Activated T-cell treated with anti-CD3 and anti-CD28 coated beads, Interleukin-2, amount 50 U/mL, for 72 hours (primary cell): ENCODE measurements around the gene PPP1R26. TPM values are rescaled to one million over a fixed set of nuclear protein-coding genes. Genes with fewer than 3 reads are reported as not detected.
"Not testable (repeated sequence)": the region's sequence is repeated elsewhere in the genome, so short reads cannot be mapped to it uniquely, and the experiment has no call there.

Experiments
- ATAC-seq, 2 donors: fragments of 150-1000 bp; cut with Tn5 transposase; replicated peaks in 1 of 2; 2 replicates each; pipeline ENCODE4 v1.10.0; 2021; ENCODE audit warnings: moderate library complexity in 2 of 2, mild to moderate bottlenecking in 1 of 2
- DNase-seq, 2 donors: peaks; one replicate each; pipeline ENCODE4 v3.0.0; 2021 to 2022; ENCODE audit warnings: mixed read lengths in 1 of 2
- H3K27ac Mint-ChIP-seq: one replicate; pipeline ENCODE4 v1.8.0; 2022; ENCODE audit warnings: mild to moderate bottlenecking, moderate library complexity, mixed read lengths
- H3K27me3 Mint-ChIP-seq: one replicate; pipeline ENCODE4 v1.8.0; 2022; ENCODE audit warnings: low read depth, mixed read lengths
- H3K36me3 Mint-ChIP-seq, 2 donors: one replicate each; pipeline ENCODE4 v1.8.0; 2022; ENCODE audit warnings: mixed read lengths in 2 of 2, mild to moderate bottlenecking in 1 of 2; ENCODE audit not compliant: insufficient read depth in 2 of 2
- H3K4me1 Mint-ChIP-seq: one replicate; pipeline ENCODE4 v1.8.0; 2022; ENCODE audit warnings: low read depth, mixed read lengths
- H3K4me3 Mint-ChIP-seq, 2 donors: one replicate each; pipeline ENCODE4 v1.8.0; 2022; ENCODE audit warnings: mild to moderate bottlenecking in 2 of 2, mixed read lengths in 2 of 2, moderate library complexity in 2 of 2
- H3K9me3 Mint-ChIP-seq, 2 donors: one replicate each; pipeline ENCODE4 v1.8.0; 2022; ENCODE audit warnings: mixed read lengths in 2 of 2
- total RNA-seq, 2 donors: library from RNA; stranded (reverse); gene quantifications; one replicate each; pipeline ENCODE4 v1.2.3, GENCODE V29; 2022

Gene PPP1R26
- total RNA-seq, 2 donors from 2014 or later, result 0.96 to 2.8 TPM

- H3K27me3 Mint-ChIP-seq, result no peaks in the 10 kb centered on the region
- ATAC-seq (no peak), DNase-seq (no peak)
- H3K4me3 Mint-ChIP-seq, result no peak overlapping the region
- H3K36me3 Mint-ChIP-seq, result no peaks in the 10 kb centered on the region
- H3K9me3 Mint-ChIP-seq, result no peaks in the 10 kb centered on the region
- H3K4me1 Mint-ChIP-seq, result peaks cover 5% of the 10 kb centered on the region
- no peak overlapping the region for H3K27ac Mint-ChIP-seq
Measured at GRCh38 chr9:135448663-135449100, 30.9 kb upstream of the PPP1R26 start.

GRCh38 chr9:135449532-135449931, 30.1 kb upstream of the PPP1R26 start:
- H3K9me3 Mint-ChIP-seq, H3K4me3 Mint-ChIP-seq, DNase-seq, H3K27ac Mint-ChIP-seq, H3K36me3 Mint-ChIP-seq, H3K4me1 Mint-ChIP-seq, H3K27me3 Mint-ChIP-seq, ATAC-seq: not testable (repeated sequence)

- DNase-seq (no peak), ATAC-seq (no peak)
- peaks cover 13% of the 10 kb centered on the region for H3K27me3 Mint-ChIP-seq
- H3K9me3 Mint-ChIP-seq, result no peaks in the 10 kb centered on the region
- H3K4me1 Mint-ChIP-seq, result peaks cover 2% of the 10 kb centered on the region
- H3K4me3 Mint-ChIP-seq, result no peak overlapping the region
- H3K27ac Mint-ChIP-seq, result no peak overlapping the region
- no peaks in the 10 kb centered on the region for H3K36me3 Mint-ChIP-seq
Measured at GRCh38 chr9:135450956-135451355, 28.6 kb upstream of the PPP1R26 start.

- not testable (repeated sequence) for H3K9me3 Mint-ChIP-seq, H3K27ac Mint-ChIP-seq, DNase-seq, ATAC-seq, H3K4me1 Mint-ChIP-seq, H3K36me3 Mint-ChIP-seq, H3K4me3 Mint-ChIP-seq
- H3K27me3 Mint-ChIP-seq, result peaks cover 13% of the 10 kb centered on the region
Measured at GRCh38 chr9:135451909-135452308, 27.7 kb upstream of the PPP1R26 start.

GRCh38 chr9:135454737-135455136, 24.8 kb upstream of the PPP1R26 start:
- DNase-seq (no peak), ATAC-seq (no peak)
- no peaks in the 10 kb centered on the region for H3K4me1 Mint-ChIP-seq
- no peak overlapping the region for H3K27ac Mint-ChIP-seq
- no peak overlapping the region for H3K4me3 Mint-ChIP-seq
- H3K9me3 Mint-ChIP-seq, result no peaks in the 10 kb centered on the region
- no peaks in the 10 kb centered on the region for H3K36me3 Mint-ChIP-seq
- H3K27me3 Mint-ChIP-seq, result peaks cover 18% of the 10 kb centered on the region

- ATAC-seq (no peak), DNase-seq (no peak)
- no peaks in the 10 kb centered on the region for H3K9me3 Mint-ChIP-seq
- H3K36me3 Mint-ChIP-seq, result no peaks in the 10 kb centered on the region
- H3K4me1 Mint-ChIP-seq, result no peaks in the 10 kb centered on the region
- peaks cover 26% of the 10 kb centered on the region for H3K27me3 Mint-ChIP-seq
- no peak overlapping the region for H3K4me3 Mint-ChIP-seq
- H3K27ac Mint-ChIP-seq, result no peak overlapping the region
Measured at GRCh38 chr9:135455401-135456030, 24.1 kb upstream of the PPP1R26 start.

- no peaks in the 10 kb centered on the region for H3K36me3 Mint-ChIP-seq
- H3K4me3 Mint-ChIP-seq, result no peak overlapping the region
- peaks cover 35% of the 10 kb centered on the region for H3K27me3 Mint-ChIP-seq
- H3K4me1 Mint-ChIP-seq, result no peaks in the 10 kb centered on the region
- no peaks in the 10 kb centered on the region for H3K9me3 Mint-ChIP-seq
- no peak for DNase-seq
- ATAC-seq, result no peak
- no peak overlapping the region for H3K27ac Mint-ChIP-seq
Measured at GRCh38 chr9:135456436-135457104, 23.0 kb upstream of the PPP1R26 start.

GRCh38 chr9:135458478-135458877, 21.1 kb upstream of the PPP1R26 start:
- H3K9me3 Mint-ChIP-seq, H3K36me3 Mint-ChIP-seq, H3K27ac Mint-ChIP-seq, H3K4me1 Mint-ChIP-seq, ATAC-seq, H3K4me3 Mint-ChIP-seq, DNase-seq: not testable (repeated sequence)
- H3K27me3 Mint-ChIP-seq, result peaks cover 42% of the 10 kb centered on the region

GRCh38 chr9:135461936-135462335, 17.6 kb upstream of the PPP1R26 start:
- ATAC-seq (no peak), DNase-seq (no peak)
- Mint-ChIP-seq H3K9me3 (no peaks in the 10 kb centered on the region), H3K4me1 (no peaks in the 10 kb centered on the region), H3K4me3 (no peak overlapping the region), H3K27me3 (peaks cover 29% of the 10 kb centered on the region), H3K36me3 (no peaks in the 10 kb centered on the region), H3K27ac (no peak overlapping the region)

GRCh38 chr9:135463140-135463539, 16.4 kb upstream of the PPP1R26 start:
- peaks cover under 1% of the 10 kb centered on the region for H3K4me1 Mint-ChIP-seq
- H3K27me3 Mint-ChIP-seq, result peaks cover 34% of the 10 kb centered on the region
- no peak for ATAC-seq
- H3K4me3 Mint-ChIP-seq, result no peak overlapping the region
- no peaks in the 10 kb centered on the region for H3K9me3 Mint-ChIP-seq
- H3K27ac Mint-ChIP-seq, result no peak overlapping the region
- H3K36me3 Mint-ChIP-seq, result no peaks in the 10 kb centered on the region
- no peak for DNase-seq

- ATAC-seq (no peak), DNase-seq (no peak)
- Mint-ChIP-seq H3K4me3 (no peak overlapping the region), H3K36me3 (no peaks in the 10 kb centered on the region), H3K9me3 (no peaks in the 10 kb centered on the region), H3K27me3 (peaks cover 45% of the 10 kb centered on the region), H3K27ac (no peak overlapping the region), H3K4me1 (peaks cover 11% of the 10 kb centered on the region)
Measured at GRCh38 chr9:135464181-135464580, 15.4 kb upstream of the PPP1R26 start.

GRCh38 chr9:135468854-135469521, 10.6 kb upstream of the PPP1R26 start:
- Mint-ChIP-seq H3K27me3 (peaks cover 34% of the 10 kb centered on the region), H3K4me1 (peaks cover 20% of the 10 kb centered on the region), H3K36me3 (no peaks in the 10 kb centered on the region), H3K27ac (peak overlapping the region; percentile 73), H3K9me3 (no peaks in the 10 kb centered on the region), H3K4me3 (peak overlapping the region; percentile 51 to 79)
- ATAC-seq (peak; percentile 94 to 98), DNase-seq (peak; percentile 70 to 75)

GRCh38 chr9:135471791-135472640, 7.6 kb upstream of the PPP1R26 start:
- ATAC-seq (no peak), DNase-seq (no peak)
- no peaks in the 10 kb centered on the region for H3K36me3 Mint-ChIP-seq
- H3K27me3 Mint-ChIP-seq, result peaks cover 53% of the 10 kb centered on the region
- H3K4me3 Mint-ChIP-seq, result no peak overlapping the region
- H3K9me3 Mint-ChIP-seq, result no peaks in the 10 kb centered on the region
- peaks cover 20% of the 10 kb centered on the region for H3K4me1 Mint-ChIP-seq
- H3K27ac Mint-ChIP-seq, result no peak overlapping the region
